C1 segment of cervical spinal cord (tissue), 14 donors: ENCODE data around the gene C1orf21.
"Not testable (repeated sequence)": the region's sequence is repeated elsewhere in the genome, so short reads cannot be mapped to it uniquely, and the experiment has no call there.

Source experiments
- DNase-seq, 14 donors: peaks; one replicate each; lab custom pipeline; 2025; lab: John Stamatoyannopoulos, UW

The C1orf21 gene

DNA sequence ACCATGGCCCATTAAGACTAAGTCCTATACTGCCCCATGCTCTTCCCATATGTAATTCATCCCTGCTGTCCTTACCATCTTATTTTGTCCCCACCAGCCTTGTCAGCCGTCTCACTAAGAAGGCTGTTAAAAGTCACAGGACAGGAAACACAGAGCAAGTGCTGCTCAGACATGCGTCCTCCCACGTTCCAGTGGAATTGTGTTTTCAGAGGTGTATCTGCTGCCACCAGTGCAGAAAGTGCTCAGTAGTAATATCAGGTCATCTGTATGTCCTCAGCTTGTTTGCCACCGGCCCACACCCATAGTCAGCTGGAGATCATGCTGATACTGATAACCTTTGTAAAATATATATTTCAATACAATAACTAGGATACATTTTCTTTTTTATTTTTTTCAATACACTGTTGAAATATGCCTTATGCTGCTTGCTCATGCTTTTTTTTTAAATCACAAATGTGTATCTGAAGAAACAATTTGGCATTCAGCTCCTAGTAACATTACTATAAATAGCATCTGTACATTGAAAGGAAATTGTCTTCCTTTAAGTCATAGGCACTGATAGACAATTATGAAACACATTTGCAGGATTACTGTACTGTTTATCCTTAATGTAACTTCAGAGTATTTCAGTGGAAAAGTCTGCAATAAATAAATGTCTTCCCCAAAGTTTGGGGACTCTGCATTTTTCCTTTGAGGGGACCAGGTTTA, 211.0 kb downstream of the C1orf21 start:
- DNase-seq = no peak

DNA sequence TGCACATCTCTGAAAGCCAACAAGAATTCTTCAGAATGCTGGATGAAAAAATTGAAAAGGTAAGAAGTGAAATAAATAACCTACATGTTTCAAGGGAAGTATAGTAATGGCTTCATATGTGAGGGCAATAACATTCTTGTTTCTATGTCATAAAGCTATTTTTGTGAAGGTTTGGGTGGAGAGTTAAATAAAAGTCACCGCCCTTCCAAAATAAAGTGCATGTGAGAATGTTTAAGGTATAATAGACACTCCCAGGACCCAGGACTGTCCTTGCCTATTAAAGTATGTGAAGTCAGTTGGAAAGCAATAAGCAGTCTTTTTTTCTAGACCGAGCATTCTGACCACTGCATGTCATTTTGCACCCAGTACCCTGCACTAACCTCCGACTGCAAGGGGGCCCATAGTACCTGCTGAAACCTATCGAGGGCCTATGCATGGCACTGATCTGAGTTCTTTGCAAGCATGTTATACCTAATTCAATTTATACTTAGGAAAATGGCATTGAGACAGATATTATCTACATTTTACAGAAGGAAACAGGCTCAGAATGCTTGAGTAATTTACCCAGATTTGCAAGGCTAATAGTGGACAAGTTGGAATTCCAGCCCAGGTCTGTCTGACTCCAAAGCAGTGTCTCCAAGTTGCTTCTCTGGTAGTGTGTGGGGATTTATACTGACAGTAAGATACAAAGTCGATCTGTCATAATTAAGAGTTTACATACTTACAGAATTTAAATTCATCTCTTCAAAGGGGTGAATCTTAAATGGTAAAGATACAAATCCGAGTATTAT, 211.8 kb downstream of the C1orf21 start:
- no peak for DNase-seq

DNA sequence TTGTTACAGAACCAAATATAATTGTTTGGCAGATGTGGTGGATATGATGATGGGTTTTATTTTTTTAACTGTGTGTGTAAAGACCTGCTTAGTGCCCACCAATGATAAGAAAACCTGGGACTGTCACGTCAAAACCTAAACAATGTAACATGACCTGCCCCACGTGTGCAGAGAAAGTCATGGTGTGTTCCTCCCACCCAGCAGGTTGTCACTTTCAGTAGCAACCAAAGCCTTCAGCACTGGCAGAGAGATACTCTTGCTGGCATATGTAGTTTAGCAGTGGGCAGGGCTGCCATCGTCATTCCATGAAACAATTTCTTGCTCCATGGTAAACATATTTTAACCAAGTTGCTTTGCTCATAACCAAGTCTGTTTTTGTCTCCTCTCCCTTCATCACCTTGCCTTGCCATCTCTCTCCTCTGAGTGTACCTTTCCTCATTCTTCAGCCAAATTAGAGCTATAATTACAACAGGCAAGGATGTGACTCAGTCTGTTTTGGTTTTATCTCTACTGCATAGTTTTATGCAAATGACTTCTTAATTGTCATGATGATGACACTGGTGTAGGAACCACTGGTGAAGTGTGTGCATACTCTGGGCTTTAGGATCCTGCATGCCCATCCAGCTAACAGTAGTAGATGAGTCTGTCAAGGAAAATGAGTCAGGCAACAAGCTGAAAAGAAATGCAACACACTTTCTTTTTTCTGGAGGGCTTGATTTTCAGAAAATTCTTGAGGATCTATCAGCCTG, 217.5 kb downstream of the C1orf21 start:
- DNase-seq = no peak

DNA sequence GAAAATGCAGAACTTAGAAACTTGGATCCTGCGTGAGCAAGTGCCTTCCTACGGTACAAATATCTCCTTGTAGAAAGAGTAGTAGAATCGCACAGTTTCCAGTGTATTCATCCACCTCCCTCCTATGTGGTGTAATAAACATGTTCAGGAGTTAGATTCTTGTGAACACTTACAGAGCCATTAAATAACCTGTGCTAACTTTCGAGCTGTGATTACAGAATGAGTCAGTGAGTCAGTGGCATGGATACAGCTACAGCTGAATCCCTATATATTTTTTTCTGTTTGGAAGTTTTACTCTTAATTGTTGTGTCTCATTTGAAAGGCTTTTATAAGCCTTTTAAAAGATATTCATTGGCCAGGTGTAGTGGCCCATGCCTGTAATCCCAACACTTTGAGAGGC, 219.1 kb downstream of the C1orf21 start:
- no peak for DNase-seq

DNA sequence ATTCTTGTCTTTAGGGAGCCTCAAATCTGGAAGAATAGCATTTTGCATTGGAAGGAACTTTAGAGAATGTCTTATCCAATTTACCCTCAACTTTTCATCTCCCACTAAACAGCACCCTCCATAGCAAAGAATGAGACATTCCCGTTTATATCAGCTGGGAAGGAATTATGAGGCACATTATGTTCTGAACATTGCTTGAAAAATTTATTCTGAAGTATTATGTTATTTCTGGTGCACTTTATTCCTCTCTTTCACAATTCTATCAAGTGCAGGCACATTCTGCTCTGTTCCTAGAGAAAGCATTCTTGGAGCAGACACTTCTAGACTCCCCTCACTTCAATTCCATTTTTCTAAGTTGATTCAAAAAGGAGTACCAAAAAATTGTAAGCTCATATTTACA, 220.0 kb downstream of the C1orf21 start:
- DNase-seq = no peak

DNA sequence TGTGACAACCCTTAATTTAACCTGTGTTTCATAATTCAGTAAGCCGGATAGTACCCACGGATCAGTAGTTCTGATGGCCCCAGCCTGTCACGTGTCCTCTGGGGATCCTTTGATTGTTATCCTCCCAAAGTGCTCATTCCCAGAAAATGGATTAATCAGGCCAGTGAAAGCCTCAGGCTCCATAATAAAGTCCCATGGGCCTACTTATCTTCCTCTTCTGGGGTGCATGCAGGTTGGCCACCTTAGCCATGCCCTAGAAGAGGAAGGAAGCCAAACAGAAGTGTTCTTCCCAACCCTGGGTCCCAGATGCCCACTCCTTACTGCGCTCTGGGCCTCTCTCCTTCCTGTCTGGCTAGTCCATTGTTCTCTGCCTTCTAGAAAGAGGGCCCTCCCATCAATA, 221.8 kb downstream of the C1orf21 start:
- DNase-seq = no peak

DNA sequence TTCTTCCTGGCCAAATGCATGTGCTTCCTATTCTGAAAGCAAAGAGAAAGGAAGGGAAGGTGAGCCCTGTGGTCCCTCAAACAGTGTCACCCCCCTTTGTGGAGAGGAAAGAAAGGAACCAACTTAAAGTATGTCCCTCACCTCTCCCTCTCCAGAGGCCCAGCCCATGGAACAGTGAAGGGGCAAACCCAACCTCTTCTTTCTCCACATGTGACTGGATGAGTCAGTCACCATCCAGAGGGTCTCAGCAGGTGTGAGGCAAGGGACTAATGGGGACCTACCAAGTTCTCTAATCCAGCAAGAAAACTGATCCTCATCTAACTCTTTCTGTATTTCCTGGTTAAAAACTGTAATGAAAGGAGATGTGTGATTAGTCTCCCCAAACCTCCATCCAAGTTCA, 222.2 kb downstream of the C1orf21 start:
- DNase-seq = no peak

DNA sequence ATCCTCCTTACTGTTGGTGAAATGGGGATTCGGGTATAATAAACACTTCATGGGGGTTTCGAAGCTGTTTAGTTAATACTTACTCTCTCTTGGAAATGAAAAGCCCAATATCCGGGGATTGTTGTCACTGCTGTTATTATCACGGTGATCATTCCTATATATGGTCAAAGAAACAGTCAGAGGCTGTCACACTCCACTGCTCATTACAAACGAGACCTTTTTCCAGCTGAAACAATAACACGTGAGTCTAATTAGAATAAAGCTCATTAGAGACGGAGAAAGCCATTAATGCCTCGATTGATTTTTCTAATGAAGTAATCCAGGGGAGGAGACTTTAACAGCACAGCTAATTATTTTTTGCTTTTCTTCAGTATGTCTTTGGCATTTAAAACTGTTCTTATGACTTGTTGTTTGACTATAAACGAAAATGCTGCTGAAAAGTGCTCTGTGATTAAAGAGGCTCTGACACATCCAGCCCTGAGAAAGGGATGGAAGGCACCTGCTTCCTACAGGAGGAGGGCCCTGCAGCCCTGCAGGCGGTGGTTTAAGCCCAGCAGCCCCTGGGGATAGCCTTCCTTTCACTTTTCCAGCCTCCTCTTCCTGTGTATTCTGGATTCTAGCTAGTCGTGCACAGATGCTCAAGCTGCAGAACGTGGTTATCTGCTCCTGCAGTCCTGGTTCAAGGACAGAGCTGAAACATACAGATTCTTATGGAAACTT, 224.2 kb downstream of the C1orf21 start:
- peak in 1 of 14 donors; percentile 45 for DNase-seq

DNA sequence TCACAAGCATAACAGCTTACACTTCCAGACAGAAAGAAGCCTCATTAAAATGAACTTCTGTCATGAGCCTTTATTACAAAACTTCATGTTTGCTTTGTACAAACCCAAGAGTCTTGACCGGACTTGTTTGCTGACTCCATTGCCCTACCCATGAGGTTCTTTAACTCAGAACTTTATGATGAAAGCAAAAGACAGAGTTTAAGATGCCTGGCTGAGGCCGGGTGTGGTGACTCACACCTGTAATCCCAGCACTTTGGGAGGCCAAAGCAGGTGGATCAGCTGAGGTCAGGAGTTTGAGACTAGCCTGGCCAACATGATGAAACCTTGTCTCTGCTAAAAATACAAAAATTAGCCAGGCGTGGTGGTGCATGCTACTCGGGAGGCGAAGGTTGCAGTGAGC, 225.4 kb downstream of the C1orf21 start:
- DNase-seq = not testable (repeated sequence)

DNA sequence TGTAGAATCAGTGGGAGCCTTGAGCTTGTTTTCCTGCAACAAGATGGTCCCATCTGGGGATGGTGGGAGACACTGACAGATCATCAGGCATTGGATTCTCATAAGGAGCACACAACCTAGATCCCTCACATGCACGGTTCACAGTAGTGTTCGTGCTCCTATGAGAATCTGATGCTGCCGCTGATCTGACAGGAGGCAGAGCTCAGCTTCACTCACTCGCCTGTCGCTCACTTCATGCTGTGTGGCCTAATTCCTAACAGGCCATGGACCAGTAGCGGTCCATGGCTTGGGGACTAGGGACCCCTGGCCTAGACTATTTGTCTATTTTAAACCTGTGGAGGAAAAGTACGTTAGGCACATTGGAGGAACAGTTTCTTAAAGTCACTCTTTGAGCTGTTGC, 227.8 kb downstream of the C1orf21 start:
- peak in 1 of 14 donors; percentile 15 for DNase-seq

DNA sequence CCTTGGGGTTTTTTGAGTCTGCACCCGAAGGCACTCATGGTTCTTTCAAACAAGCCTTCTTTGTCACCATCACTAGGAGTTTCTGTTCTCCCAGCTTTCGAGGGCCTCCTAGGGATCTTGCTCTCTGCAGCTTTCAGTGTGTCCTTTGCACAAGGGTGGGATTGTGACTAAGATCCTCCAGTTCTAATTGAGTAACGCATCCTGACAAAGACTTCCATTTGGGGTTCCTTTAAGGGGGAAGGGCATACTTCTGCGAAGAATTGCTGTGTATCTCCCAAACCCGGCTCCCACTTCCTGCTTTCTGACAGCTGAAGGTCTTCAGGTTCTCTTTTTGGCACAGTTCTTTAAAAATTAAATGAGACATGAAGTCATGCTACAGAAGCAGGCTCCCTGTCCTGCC, 228.5 kb downstream of the C1orf21 start:
- DNase-seq = no peak

DNA sequence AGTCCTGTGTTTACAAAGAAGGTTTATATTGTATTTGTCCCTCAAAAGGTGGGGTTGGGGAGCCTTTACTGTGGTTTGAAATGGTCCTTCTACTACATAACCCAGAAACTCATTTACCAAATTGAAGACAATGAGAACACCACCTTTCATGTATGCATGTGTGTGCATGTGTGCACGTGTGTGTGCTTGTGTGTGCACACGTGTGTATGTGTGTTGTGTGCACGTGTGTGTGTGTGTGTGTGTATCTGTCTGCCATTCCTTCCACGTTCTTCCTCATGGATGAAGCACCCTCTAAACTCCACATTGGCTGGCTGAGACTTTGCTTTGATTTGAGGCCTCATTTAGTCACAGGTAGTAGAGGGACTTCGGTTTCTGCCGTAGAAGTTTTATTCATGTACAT, 229.7 kb downstream of the C1orf21 start:
- DNase-seq = no peak

DNA sequence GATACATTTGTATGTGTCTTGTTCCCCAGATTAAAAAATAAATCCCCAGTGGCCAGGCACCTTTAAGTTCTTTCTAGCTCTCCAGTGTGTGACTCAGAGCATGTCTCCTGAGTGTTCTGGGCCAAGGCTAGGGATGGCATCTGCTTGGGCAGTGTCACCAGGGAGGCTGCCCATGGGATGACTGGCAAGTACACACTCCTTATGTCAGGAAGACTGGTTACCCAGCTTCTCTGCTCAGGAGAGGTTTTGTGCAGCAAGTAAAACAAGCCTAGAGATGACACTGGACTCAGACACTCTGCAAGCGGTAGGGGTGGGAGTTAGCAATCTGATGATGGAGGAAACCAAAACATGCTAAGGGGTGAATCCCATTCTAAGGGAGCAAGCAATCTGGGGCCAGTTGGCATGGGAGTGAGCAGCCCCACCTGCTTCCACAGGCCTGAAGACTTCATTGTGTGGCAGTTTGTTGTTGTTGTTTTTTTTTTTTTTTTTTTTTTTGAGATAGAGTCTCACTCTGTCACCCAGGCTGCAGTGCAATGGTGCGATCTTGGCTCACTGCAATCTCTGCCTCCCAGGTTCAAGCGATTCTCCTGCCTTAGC, 230.7 kb downstream of the C1orf21 start:
- DNase-seq = peak in 1 of 14 donors; percentile 74

DNA sequence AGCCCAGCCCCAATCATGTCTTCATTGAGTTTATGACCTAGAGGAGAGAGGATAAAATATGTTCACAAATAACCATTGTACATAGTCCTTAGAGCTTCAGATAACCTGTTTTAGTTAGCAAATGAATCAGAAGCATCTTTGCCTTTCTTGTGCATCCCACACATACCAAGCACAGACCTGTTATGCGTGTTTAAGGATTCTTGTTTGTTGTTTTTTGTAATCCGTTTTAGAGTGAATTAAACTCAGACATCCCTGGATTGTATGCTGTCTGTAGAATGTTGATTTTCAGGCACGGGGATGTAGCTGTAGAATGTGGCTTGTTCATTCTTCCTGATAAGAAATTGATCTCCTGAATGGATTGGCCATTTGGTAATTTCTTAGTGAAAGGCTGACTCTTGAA, 232.0 kb downstream of the C1orf21 start:
- no peak for DNase-seq

DNA sequence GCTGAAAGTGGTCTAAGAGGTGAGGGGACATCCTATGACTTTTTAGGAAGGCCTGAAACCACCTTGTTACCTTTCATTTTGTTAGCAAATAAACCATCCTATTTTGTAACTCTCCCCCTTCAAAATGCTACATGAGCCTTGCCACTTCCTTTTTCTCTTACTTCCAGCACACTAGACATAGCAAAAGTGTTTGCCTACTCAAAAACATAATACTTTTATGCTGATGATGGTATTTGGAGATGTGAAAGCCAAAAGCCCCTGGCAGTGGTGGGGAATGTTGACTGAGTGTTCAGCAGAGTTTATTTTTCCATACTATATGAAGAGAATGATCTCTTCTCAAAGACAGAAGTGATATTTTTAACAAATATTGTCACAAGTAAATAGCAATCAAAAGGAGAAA, 233.6 kb downstream of the C1orf21 start:
- no peak for DNase-seq

DNA sequence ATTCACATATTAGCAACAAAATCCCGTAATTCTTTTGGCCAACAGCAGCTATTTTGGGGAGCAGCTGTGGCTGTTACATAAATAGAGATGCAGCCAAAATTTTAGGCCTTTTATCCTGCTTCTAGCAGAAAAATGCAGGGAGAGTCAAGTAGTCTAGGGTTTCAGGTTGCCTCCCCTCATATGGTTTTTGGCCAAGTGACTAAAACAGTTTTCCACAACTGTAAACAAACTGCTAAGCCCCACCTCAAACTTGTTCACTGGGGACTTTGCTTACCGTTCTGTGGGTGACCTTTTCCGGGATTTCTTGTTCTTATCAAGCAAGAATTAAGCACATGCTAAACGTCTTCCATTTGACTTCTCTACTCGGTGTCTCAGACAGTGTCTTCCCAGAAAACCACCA, 234.4 kb downstream of the C1orf21 start:
- DNase-seq = peak in 1 of 14 donors; percentile 33

DNA sequence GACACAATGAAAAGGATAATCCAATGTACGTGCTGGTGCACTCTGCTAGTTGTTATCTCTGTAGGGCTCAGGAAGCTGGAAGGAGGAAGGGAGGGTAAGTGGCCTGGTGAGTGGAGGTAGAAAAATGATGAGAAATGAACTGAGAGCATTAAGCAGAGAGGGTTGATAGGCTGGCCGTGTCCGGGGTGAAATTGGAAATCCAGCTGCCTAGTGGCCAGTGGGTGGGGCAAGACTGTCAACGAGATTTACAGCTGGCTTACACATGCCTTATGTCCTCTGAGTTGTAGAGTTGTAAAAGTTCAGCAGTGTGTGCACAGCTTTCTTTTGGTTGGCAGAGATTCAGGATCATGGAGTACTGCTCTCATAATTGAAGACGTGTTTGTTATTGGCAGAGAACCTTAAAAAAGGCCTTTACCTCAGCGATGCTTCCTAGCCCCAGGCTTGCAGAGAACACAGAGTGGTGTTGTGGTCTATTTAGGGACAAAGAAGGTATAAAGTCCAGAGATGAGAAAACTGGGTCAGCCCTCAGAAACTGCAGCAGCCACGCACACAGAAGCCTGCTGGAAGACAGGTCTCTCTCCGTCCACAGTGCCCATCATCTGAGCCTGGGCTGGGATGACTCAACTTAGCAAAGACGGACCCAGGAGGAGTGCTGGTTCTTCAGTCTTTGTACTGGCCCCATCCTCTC, 235.5 kb downstream of the C1orf21 start:
- peak in 1 of 14 donors; percentile 46 for DNase-seq

DNA sequence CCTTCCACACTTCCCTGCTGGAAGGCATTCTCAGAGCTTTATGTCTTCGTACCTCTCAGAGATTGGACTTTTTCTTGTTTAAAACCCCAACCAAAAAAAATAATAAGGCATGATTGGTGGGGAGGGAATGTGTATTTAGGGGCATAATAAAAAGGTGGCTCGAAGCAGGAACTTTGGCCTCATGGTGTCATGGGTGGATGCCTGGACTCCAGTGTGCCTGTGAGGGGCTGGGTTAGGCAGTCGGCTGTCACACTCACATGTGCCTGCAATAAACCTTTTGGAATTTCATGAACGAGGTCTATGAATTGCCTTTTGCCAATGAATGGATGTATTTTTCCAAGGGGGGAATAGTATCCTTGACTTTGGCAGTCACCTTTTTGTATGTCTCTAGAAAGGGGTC, 236.6 kb downstream of the C1orf21 start:
- no peak for DNase-seq

DNA sequence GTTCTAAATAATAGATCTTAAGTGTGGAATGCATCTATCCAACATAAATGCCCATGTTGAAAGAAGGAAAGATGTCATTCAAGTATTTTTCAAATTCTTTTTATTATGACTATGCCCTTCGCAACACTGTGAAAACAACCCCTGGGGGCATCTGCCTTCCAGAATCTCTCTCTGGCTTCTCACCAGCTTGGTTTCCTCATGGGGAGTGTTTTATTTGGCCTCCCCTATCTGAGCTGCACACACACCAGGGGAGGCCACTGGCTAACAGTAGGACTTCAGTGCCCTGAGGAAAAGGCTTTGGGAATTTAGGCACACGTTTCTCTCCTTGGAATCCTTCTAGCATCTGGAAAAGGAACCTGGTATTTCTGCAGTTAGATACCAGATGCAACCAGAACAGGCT, 237.2 kb downstream of the C1orf21 start:
- no peak for DNase-seq

DNA sequence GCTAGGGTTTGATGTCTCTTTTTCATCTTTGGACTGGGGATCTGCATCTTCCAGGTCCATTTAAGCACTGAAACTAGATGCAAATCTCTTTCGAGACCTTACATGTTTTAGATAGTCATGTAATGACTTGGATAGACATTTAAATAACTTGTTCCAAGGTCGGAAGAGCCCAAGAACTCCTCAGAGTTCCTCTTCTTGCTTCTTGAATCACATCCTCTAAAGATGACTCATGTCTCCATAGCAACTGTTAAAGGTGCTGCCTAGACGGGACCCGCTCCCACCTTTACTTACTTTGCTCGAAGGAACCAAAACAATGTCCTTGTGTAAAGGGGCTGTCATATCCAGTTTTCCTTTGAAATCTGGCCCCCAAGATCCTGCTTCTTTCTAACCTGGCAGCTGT, 237.8 kb downstream of the C1orf21 start:
- no peak for DNase-seq

DNA sequence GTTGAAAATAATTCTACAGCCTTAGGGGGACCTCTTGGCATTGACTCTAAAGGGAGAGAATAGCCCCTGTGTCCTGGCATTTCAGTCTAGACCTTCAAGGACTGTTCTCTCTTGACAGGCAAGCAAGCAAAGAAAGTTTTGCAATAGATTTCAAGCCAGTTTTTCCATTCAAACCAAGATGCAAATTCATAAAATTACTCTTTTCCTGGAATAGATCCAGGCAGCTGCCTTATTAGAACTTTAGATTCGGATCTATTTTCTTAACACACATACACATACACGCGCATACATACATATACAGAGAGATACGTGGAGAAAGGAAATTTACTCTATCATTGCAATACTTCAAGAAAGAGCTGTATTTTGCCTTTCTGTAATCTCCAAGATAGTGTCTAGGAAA, 238.4 kb downstream of the C1orf21 start:
- no peak for DNase-seq
